Mucosa of stomach (tissue), 1 donor: ENCODE data around the gene GTF2F2.

ENCODE experiments used
- H3K27me3 ChIP-seq: one replicate; pipeline ENCODE4 v1.7.0; 2013; ENCODE audit warnings: mild to moderate bottlenecking, low read length; ENCODE audit not compliant: control insufficient read depth, insufficient read depth
- H3K36me3 ChIP-seq: one replicate; pipeline ENCODE4 v1.7.0; 2013; ENCODE audit warnings: low read length; ENCODE audit not compliant: control insufficient read depth, insufficient read depth
- H3K4me1 ChIP-seq: one replicate; pipeline ENCODE4 v1.7.0; 2013; ENCODE audit warnings: mild to moderate bottlenecking, low read length; ENCODE audit not compliant: control insufficient read depth, insufficient read depth
- H3K4me3 ChIP-seq: one replicate; pipeline ENCODE4 v1.7.0; 2013; ENCODE audit warnings: low read length
- H3K9ac ChIP-seq: one replicate; pipeline ENCODE4 v1.7.0; 2013; ENCODE audit warnings: mild to moderate bottlenecking, low read length, moderate library complexity
- H3K9me3 ChIP-seq: one replicate; pipeline ENCODE4 v1.7.0; 2013; ENCODE audit warnings: mild to moderate bottlenecking, low read length, moderate library complexity; ENCODE audit not compliant: control insufficient read depth
- donor health status: Pancreatic carcinoma.

GTF2F2 gene

DNA sequence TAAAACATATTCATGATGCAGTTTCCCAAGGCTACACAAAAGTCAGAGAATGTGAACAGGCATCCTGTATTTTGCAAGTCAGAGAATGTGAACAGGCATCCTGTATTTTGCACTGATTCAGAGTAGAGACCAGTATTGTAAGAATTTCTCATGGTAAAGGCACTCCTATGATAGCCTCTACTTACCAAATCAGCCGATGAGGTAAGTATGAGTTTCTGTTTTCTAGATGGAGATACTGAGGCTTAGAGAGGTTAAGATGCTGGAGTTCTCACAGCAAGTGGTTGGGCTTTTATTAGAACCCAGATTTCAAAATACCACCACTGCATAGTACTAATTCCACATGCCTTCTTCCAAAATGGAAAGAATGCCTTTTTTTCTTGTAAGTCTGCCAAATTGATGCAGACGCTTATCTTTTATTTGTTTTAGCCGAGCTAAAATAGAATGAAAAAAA is 208.4 kb downstream of the GTF2F2 start:
- Histone ChIP-seq H3K9me3 (no peaks in the 10 kb centered on the region), H3K4me1 (peaks cover 5% of the 10 kb centered on the region), H3K36me3 (no peaks in the 10 kb centered on the region), H3K9ac (no peak overlapping the region), H3K27me3 (no peaks in the 10 kb centered on the region), H3K4me3 (no peak overlapping the region)

DNA sequence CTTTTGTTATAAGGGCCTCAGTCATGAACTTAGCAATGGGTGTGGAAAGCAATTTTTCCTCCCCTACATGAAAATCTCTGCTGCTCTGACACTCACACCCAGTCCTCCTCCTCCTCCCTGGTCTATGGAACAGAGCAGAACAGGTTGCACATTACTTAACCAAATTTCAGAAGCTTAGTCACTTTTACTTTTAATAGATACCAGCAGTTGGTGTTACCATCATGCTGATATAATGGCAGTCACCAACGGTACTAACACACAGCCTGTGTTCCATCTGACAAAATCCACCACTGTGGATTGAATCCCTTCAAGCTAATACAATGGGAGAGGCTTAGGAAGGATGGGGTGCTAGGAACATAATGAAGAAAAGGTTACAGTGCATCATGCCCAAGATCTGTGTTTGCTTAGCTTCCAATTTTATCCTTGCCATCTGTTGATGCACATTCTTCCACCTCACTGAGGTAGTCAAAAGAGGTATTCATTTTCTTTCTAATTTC is 210.9 kb downstream of the GTF2F2 start:
- H3K4me3 ChIP-seq: no peak overlapping the region
- no peaks in the 10 kb centered on the region for H3K9me3 ChIP-seq
- H3K27me3 ChIP-seq: no peaks in the 10 kb centered on the region
- peaks cover 5% of the 10 kb centered on the region for H3K36me3 ChIP-seq
- H3K9ac ChIP-seq: no peak overlapping the region
- H3K4me1 ChIP-seq: peaks cover 5% of the 10 kb centered on the region

DNA sequence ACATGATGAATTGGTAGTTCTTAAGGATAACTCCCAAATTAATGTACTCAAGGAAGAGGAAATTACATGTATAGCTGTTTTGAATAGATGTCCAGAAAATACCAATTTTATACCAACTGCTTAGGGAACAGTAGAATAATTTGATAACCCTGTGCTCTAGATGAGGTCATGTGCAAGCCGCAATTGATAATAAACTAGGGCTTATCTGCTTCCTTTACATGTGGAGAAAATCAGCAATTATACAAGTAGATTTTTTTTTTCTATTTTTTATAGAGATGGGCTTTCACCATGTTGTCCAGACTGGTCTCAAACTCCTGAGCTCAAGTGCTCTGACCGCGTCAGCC is 211.4 kb downstream of the GTF2F2 start:
- peaks cover 6% of the 10 kb centered on the region for H3K36me3 ChIP-seq
- no peak overlapping the region for H3K4me3 ChIP-seq
- H3K27me3 ChIP-seq: no peaks in the 10 kb centered on the region
- no peaks in the 10 kb centered on the region for H3K9me3 ChIP-seq
- H3K4me1 ChIP-seq: peaks cover 5% of the 10 kb centered on the region
- no peak overlapping the region for H3K9ac ChIP-seq

DNA sequence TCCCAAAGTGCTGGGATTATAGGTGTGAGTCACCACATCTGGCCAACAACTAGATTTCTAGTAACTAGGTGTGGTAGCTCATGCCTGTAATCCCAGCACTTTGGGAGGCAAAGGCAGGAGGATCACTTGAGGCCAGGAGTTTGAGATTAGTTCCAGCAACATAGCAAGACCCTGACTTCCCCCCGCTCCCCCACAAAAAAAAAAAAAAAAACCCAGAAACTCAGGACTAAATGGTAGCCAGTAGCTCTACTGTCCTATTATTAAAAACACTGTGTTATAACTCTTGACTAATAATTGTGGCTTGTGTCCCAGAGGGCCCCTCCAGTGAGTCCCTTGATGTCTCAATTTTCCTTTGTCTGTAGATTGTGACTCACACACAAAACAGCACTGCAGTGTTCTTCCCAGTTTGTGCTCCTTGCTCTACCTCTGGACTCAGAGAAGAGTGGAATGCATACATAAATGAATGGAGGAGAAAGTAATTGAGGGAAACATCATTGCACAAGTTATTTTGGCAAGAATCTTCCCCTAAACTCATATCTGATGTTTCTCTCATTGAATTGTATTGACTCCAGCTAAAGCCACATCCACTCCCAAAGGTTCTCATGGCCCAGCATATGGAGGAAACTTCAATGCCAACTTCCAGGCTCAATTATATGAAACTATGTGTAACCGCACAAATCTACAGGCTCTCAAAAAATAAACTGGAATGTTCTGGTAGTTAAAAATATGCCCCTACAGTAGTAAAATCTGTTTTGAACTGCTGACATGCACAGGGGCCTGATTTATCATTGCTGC is 211.9 kb downstream of the GTF2F2 start:
- H3K4me1 ChIP-seq: peaks cover 5% of the 10 kb centered on the region
- no peak overlapping the region for H3K9ac ChIP-seq
- peaks cover 6% of the 10 kb centered on the region for H3K36me3 ChIP-seq
- no peaks in the 10 kb centered on the region for H3K27me3 ChIP-seq
- no peaks in the 10 kb centered on the region for H3K9me3 ChIP-seq
- no peak overlapping the region for H3K4me3 ChIP-seq

DNA sequence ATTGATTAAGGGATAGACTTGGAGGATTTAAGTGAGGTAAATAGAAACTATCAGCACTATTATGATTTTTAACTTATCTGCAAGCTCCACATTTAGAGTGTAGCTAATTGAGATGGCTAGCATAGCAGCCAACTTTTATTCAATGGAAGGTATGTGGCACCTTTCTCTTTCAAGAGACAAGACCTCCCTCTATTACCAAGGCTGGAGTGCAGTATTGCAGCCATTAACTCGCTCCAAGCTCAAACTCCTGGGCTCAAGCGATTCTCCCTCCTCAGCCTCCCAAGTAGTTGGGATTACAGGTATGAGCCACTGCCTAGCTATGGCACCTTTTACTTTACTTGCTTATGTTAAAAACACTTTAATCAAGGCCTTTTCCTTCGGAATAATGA is 212.5 kb downstream of the GTF2F2 start:
- no peaks in the 10 kb centered on the region for H3K27me3 ChIP-seq
- no peak overlapping the region for H3K9ac ChIP-seq
- peaks cover 7% of the 10 kb centered on the region for H3K4me1 ChIP-seq
- H3K9me3 ChIP-seq: no peaks in the 10 kb centered on the region
- no peak overlapping the region for H3K4me3 ChIP-seq
- peaks cover 8% of the 10 kb centered on the region for H3K36me3 ChIP-seq

DNA sequence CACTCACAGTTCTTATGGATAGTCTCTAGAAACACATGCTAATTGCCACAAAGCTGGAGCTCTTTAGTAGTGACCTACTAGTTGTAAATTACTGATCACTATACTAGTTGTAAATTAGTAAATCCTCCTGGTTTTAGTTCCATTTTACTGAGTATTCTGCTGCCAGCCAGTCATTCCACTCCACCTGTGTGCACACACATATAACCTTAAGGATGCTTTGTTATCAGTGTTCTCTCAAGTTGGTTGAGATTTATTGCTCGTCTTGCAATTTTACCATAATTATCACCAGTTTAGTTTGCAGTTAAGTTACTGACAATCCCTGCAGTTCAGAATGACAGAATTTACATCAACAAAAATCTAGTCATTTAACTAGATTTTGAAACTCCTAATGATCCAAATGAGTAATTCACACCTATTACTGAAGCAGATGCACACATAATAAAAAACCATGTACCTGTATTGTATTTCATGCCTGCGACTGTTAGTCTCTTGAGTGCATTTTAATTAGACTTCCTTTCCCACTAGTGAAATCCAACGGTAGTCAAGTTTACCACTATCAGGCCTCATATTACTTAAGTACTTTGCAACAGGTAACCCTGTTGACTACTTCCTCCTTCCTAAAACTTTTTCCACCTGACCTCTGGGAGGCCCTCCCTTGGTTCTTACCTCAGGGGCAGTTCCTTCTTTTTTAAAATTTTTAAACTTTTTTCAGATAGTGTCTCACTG is 213.1 kb downstream of the GTF2F2 start:
- Histone ChIP-seq H3K9me3 (no peaks in the 10 kb centered on the region), H3K36me3 (peaks cover 12% of the 10 kb centered on the region), H3K4me1 (peaks cover 12% of the 10 kb centered on the region), H3K9ac (no peak overlapping the region), H3K27me3 (no peaks in the 10 kb centered on the region), H3K4me3 (no peak overlapping the region)
